GM10266 (cell line): ENCODE results near the gene CFAP46.

Source experiments
- DNase-seq: peaks from one replicate; pipeline ENCODE4 v3.0.0; 2012; ENCODE audit errors: extremely low spot score
- TF ChIP-seq, protein P1 (sequence below): IDR thresholded peaks from 2 replicates; pipeline ENCODE4 v1.5.1; 2012; ENCODE audit warnings: mild to moderate bottlenecking, low read depth; ENCODE audit not compliant: control insufficient read depth, insufficient read depth; ENCODE audit errors: missing control alignments

Gene CFAP46

GRCh38 chr10:132880128-132880981 is 62.0 kb downstream of the CFAP46 start:
- TF ChIP-seq, protein P1, sequence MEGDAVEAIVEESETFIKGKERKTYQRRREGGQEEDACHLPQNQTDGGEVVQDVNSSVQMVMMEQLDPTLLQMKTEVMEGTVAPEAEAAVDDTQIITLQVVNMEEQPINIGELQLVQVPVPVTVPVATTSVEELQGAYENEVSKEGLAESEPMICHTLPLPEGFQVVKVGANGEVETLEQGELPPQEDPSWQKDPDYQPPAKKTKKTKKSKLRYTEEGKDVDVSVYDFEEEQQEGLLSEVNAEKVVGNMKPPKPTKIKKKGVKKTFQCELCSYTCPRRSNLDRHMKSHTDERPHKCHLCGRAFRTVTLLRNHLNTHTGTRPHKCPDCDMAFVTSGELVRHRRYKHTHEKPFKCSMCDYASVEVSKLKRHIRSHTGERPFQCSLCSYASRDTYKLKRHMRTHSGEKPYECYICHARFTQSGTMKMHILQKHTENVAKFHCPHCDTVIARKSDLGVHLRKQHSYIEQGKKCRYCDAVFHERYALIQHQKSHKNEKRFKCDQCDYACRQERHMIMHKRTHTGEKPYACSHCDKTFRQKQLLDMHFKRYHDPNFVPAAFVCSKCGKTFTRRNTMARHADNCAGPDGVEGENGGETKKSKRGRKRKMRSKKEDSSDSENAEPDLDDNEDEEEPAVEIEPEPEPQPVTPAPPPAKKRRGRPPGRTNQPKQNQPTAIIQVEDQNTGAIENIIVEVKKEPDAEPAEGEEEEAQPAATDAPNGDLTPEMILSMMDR = no peak
- no peak for DNase-seq

GRCh38 chr10:132879408-132880127 is 62.8 kb downstream of the CFAP46 start:
- TF ChIP-seq, protein P1 = no peak
- no peak for DNase-seq

DNA sequence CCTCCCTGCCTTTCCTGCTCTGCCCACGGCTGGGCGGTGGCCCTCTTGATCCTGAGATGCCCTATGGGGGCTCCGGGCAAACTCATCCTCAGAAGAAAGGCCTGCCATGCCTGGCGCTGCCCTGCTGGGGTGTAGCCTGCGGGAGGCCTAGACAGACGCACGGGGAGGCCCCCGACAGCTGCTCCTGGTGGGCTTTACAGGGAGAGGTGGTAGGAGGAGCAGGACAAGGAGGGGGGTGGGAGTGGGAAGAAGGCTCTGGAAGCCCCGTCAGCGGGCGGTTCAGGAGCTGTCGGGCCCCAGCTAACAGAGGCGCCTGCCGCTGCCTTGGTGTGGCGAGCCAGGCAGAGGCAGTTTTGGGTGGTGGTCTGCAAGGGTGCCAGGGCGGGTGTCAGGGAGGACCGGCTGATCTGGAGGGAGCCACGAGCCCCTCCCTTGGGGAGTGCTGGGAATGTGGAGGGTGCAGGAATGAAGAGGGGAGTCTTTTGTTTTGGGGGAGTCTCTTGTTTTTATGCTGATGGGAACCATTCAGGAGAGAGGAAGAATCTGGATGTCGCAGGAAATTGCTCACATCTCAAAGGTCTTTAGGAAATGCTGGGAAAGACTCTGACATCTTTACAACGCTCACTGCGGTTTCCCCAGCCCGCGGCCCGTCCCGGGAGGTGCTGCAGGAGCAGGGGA is 63.5 kb downstream of the CFAP46 start:
- TF ChIP-seq, protein P1 = no peak
- DNase-seq = no peak

DNA sequence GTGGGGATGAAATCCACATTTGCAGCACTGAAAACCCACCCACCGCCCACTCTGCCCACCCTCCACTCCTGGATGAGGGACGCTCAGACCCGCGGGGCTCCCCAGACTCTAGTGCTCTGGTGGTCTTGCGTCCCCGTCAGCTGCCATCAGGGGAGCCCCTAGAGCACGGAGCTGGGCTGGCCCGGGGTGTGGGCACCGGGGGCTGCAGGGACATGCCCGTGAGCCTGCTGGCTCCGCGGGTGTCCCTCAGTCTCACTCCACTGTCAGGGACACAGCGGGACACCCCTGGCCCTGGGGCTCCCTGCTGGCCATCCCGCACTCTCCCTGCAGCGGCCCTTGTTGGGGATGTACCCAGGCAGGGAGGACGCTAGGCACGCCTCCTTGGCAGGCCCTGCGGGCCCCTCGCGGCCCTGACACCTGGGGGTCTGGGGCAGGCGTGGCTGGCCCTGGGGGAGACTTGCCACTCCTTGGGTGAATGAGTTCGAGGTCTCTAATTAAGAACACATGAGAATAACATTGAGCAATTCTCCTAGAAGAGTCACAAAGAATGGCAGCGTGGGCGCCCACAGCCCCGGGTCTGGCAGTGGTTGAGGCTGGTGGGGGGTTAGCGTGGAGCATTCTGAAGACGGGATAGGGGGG is 64.2 kb downstream of the CFAP46 start:
- TF ChIP-seq, protein P1 = no peak
- DNase-seq = no peak

GRCh38 chr10:132877473-132877872 is 64.9 kb downstream of the CFAP46 start:
- TF ChIP-seq, protein P1 = no peak
- DNase-seq = no peak

DNA sequence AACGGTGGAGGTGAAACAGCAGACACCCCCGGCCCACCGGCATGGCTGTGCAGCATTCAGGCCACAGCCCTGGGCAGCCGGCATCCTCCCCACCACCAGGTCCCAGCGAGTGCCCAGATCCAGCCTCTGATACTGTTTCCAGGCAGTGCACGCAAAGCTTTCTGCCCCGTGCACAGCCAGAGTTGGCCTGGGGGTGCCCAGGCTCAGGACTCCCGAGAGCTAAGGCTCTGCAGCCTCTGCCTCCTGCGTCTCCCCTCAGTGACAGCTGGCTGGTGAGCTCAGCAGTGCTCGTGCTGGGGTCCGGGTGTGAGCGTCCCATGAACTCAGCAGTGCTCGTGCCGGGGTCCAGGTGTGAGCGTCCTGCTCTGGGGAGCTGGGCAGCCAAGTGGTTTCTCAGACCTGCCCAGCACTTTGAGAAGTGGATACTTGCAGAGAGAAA is 65.4 kb downstream of the CFAP46 start:
- TF ChIP-seq, protein P1 = no peak
- no peak for DNase-seq
